Central memory CD8-positive, alpha-beta T cell (primary cell): Measurements from ENCODE around the gene SSBP3.

Source experiments
- ATAC-seq: fragments of 150-1000 bp; cut with Tn5 transposase; replicated peaks from 2 replicates; pipeline ENCODE4 v1.10.0; 2022; ENCODE audit warnings: mild to moderate bottlenecking, moderate FRiP score, moderate number of reproducible peaks; ENCODE audit not compliant: poor library complexity, severe bottlenecking; ENCODE audit errors: extremely low read depth
- DNase-seq, 2 donors: peaks; one replicate each; pipeline ENCODE4 v3.0.0; 2021; ENCODE audit warnings: low spot score in 2 of 2
- H3K27ac Mint-ChIP-seq: one replicate; pipeline ENCODE4 v1.8.0; 2022; ENCODE audit warnings: low read depth, mild to moderate bottlenecking, moderate library complexity, mixed read lengths
- H3K27me3 Mint-ChIP-seq: one replicate; pipeline ENCODE4 v1.8.0; 2022; ENCODE audit warnings: mixed read lengths
- H3K36me3 Mint-ChIP-seq: one replicate; pipeline ENCODE4 v1.8.0; 2022; ENCODE audit warnings: mild to moderate bottlenecking, moderate library complexity, mixed read lengths; ENCODE audit not compliant: insufficient read depth
- H3K4me1 Mint-ChIP-seq: one replicate; pipeline ENCODE4 v1.8.0; 2022; ENCODE audit warnings: mixed read lengths
- H3K4me3 Mint-ChIP-seq: one replicate; pipeline ENCODE4 v1.8.0; 2022; ENCODE audit warnings: mild to moderate bottlenecking, moderate library complexity, mixed read lengths
- H3K9me3 Mint-ChIP-seq: one replicate; pipeline ENCODE4 v1.8.0; 2022; ENCODE audit warnings: mixed read lengths

Gene SSBP3

GRCh38 chr1:54282101-54282847 lies 123.9 kb downstream of the SSBP3 start:
- no peak overlapping the region for H3K4me3 Mint-ChIP-seq
- H3K36me3 Mint-ChIP-seq: peaks cover 6% of the 10 kb centered on the region
- H3K4me1 Mint-ChIP-seq: peaks cover 49% of the 10 kb centered on the region
- no peak overlapping the region for H3K27ac Mint-ChIP-seq
- H3K27me3 Mint-ChIP-seq: no peaks in the 10 kb centered on the region
- ATAC-seq: no peak
- DNase-seq: no peak
- H3K9me3 Mint-ChIP-seq: no peaks in the 10 kb centered on the region

- H3K27ac Mint-ChIP-seq: no peak overlapping the region
- H3K4me1 Mint-ChIP-seq: peaks cover 42% of the 10 kb centered on the region
- H3K4me3 Mint-ChIP-seq: no peak overlapping the region
- no peaks in the 10 kb centered on the region for H3K9me3 Mint-ChIP-seq
- H3K27me3 Mint-ChIP-seq: no peaks in the 10 kb centered on the region
- ATAC-seq (no peak), DNase-seq (no peak)
- peaks cover 6% of the 10 kb centered on the region for H3K36me3 Mint-ChIP-seq
Observed at GRCh38 chr1:54280651-54281050, 125.5 kb downstream of the SSBP3 start.

GRCh38 chr1:54279457-54279856 lies 126.7 kb downstream of the SSBP3 start:
- no peak overlapping the region for H3K27ac Mint-ChIP-seq

DNA sequence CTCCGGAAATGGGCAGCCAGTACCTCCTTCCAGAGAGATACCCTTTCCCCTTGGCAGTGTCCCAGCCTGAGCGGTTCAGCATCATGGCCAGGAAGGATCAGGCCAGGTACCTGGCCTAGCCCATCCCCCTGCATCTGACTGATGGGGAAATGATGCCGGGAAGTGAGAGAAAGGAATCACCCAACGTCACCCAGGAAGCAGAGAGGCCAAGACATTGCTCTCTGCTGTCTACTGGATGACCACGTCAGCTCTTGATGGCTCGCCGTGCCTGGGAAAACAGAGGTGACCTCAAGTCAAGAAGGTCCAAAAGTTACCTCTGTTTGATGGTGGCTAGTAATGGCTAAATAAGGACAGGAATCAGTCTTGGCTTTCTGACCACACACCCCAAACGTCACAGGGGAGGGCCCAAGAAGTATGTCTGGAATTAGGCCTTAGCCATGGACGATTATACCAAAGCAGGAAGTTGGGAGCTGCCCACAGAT lies 127.2 kb downstream of the SSBP3 start:
- no peaks in the 10 kb centered on the region for H3K9me3 Mint-ChIP-seq
- no peaks in the 10 kb centered on the region for H3K27me3 Mint-ChIP-seq
- H3K36me3 Mint-ChIP-seq: peaks cover 13% of the 10 kb centered on the region
- ATAC-seq: no peak
- no peak for DNase-seq
- H3K4me1 Mint-ChIP-seq: peaks cover 42% of the 10 kb centered on the region
- H3K4me3 Mint-ChIP-seq: no peak overlapping the region
- no peak overlapping the region for H3K27ac Mint-ChIP-seq

More at GRCh38 chr1:54279457-54279856, 126.7 kb downstream of the SSBP3 start:
- Mint-ChIP-seq H3K4me1 (peaks cover 42% of the 10 kb centered on the region), H3K27me3 (no peaks in the 10 kb centered on the region), H3K4me3 (no peak overlapping the region), H3K9me3 (no peaks in the 10 kb centered on the region), H3K36me3 (peaks cover 13% of the 10 kb centered on the region)
- ATAC-seq (no peak), DNase-seq (no peak)

DNA sequence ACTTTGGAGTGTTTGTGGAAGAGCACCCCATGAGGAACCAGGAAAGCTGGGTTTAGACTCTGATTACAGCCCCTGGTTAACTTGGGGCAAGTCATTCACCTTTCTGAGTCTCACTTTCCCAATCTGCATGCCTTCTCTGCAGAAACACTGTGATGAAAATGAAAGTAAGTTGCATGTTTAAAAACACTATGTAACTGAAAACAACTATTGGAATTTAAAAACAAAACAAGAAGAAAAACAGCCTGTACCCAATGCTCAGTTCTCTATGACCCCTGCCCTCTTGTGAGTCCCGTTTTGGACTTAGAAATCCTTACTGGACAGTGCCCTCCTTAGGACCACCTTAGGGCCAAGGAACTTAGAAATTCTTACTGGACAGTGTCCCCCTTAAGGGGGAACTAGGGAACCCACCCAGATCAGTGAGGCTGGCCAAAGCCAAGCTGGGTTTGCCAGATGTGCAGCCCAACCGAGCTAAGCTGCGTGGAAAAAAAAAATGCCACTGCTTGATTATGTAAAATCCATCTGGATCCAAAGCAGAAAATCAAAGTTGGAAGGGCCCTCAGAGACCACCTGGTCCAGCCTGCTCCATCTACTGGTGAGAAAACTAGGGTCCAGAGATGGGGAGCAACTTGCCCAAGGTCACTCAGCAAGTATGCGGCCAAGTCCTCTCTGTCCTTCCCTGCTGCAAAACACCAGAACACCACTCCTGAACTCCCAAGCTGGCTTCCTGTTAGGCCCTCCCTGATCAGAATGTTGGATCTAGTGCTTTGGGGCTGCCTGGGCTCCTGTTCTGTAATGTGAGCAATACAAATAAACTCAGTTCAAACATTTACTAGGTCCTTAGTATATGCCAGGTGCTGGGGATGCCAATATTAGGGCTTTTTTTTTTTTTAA lies 128.5 kb downstream of the SSBP3 start:
- Mint-ChIP-seq H3K36me3 (peaks cover 13% of the 10 kb centered on the region), H3K27me3 (no peaks in the 10 kb centered on the region), H3K4me1 (peaks cover 45% of the 10 kb centered on the region), H3K9me3 (no peaks in the 10 kb centered on the region), H3K27ac (peak overlapping the region; percentile 63), H3K4me3 (no peak overlapping the region)
- ATAC-seq (no peak), DNase-seq (no peak)

GRCh38 chr1:54276617-54277450 lies 129.4 kb downstream of the SSBP3 start:
- H3K9me3 Mint-ChIP-seq: no peaks in the 10 kb centered on the region
- H3K4me1 Mint-ChIP-seq: peaks cover 43% of the 10 kb centered on the region
- peak overlapping the region; percentile 63 for H3K27ac Mint-ChIP-seq

DNA sequence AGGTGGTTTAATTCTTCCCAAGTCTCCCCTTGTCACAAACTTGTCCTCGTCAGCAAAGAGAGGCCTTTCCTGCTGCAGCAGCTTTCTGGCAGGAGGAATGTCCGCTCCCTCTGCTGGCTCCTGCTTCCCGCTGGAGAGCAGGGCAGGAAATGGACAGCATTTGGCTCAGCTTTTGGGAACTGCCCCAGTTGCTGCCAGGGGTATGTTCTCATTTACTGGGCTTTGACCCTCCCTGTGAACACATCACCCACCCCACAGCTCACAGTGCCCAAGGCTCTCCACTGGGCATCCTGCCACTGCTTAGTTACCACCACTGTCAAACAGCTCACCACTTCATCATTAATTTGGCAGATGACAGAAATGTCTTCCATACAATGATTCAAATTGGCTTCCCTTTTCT lies 130.8 kb downstream of the SSBP3 start:
- H3K4me3 Mint-ChIP-seq: no peak overlapping the region
- no peak for ATAC-seq
- H3K36me3 Mint-ChIP-seq: peaks cover 9% of the 10 kb centered on the region
- no peak overlapping the region for H3K27ac Mint-ChIP-seq
- H3K9me3 Mint-ChIP-seq: no peaks in the 10 kb centered on the region
- peaks cover 48% of the 10 kb centered on the region for H3K4me1 Mint-ChIP-seq
- no peaks in the 10 kb centered on the region for H3K27me3 Mint-ChIP-seq
- DNase-seq: no peak

More at GRCh38 chr1:54276617-54277450, 129.4 kb downstream of the SSBP3 start:
- ATAC-seq (no peak), DNase-seq (no peak)
- Mint-ChIP-seq H3K27me3 (no peaks in the 10 kb centered on the region), H3K36me3 (peaks cover 13% of the 10 kb centered on the region), H3K4me3 (no peak overlapping the region)

- Mint-ChIP-seq H3K4me1 (peaks cover 45% of the 10 kb centered on the region), H3K9me3 (no peaks in the 10 kb centered on the region), H3K36me3 (peaks cover 8% of the 10 kb centered on the region), H3K27me3 (no peaks in the 10 kb centered on the region), H3K4me3 (no peak overlapping the region), H3K27ac (no peak overlapping the region)
- ATAC-seq (no peak), DNase-seq (no peak)
Observed at GRCh38 chr1:54274881-54275280, 131.3 kb downstream of the SSBP3 start.

- Mint-ChIP-seq H3K4me3 (no peak overlapping the region), H3K27ac (no peak overlapping the region), H3K9me3 (no peaks in the 10 kb centered on the region), H3K27me3 (no peaks in the 10 kb centered on the region), H3K36me3 (peaks cover 7% of the 10 kb centered on the region), H3K4me1 (peaks cover 47% of the 10 kb centered on the region)
- ATAC-seq (no peak), DNase-seq (no peak)
Observed at GRCh38 chr1:54274448-54274847, 131.7 kb downstream of the SSBP3 start.

GRCh38 chr1:54273795-54274163 lies 132.4 kb downstream of the SSBP3 start:
- Mint-ChIP-seq H3K4me1 (peaks cover 54% of the 10 kb centered on the region), H3K4me3 (no peak overlapping the region), H3K9me3 (no peaks in the 10 kb centered on the region), H3K27ac (no peak overlapping the region), H3K36me3 (peaks cover 7% of the 10 kb centered on the region), H3K27me3 (no peaks in the 10 kb centered on the region)
- DNase-seq: no peak
- ATAC-seq: no peak

GRCh38 chr1:54273092-54273794 lies 133.0 kb downstream of the SSBP3 start:
- DNase-seq (no peak), ATAC-seq (no peak)
- H3K4me1 Mint-ChIP-seq: peaks cover 58% of the 10 kb centered on the region
- no peaks in the 10 kb centered on the region for H3K27me3 Mint-ChIP-seq
- H3K27ac Mint-ChIP-seq: no peak overlapping the region
- no peaks in the 10 kb centered on the region for H3K9me3 Mint-ChIP-seq
- H3K36me3 Mint-ChIP-seq: peaks cover 7% of the 10 kb centered on the region
- H3K4me3 Mint-ChIP-seq: no peak overlapping the region

DNA sequence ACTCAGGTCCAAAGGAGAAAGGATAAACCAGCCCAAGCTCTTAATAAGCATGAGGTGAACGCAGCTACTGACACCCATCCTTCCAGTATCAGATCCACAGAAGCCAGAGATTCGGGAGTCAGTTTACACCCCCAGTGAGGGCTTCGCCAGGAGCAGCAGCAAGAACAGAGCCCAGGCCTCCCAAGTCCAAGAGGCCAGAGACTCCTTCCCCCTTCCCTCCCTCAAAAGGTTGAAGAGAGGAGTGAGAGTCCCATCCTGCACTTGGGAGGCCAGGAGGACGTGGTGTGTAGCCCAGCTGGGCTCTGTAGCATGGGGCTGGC lies 133.5 kb downstream of the SSBP3 start:
- Mint-ChIP-seq H3K4me1 (peaks cover 61% of the 10 kb centered on the region), H3K36me3 (peaks cover 7% of the 10 kb centered on the region), H3K27ac (no peak overlapping the region), H3K9me3 (no peaks in the 10 kb centered on the region), H3K27me3 (no peaks in the 10 kb centered on the region), H3K4me3 (no peak overlapping the region)
- DNase-seq (no peak), ATAC-seq (no peak)
